T-helper 9 cell (primary cell): ENCODE results near the gene OR4K5.
"Not testable (repeated sequence)": the region's sequence is repeated elsewhere in the genome, so short reads cannot be mapped to it uniquely, and the experiment has no call there.

Source experiments
- DNase-seq: peaks from one replicate; pipeline ENCODE4 v3.0.0-alpha.2; 2020
- total RNA-seq, 2 donors: gene quantifications; one replicate each; lab custom pipeline; 2026; lab: John Stamatoyannopoulos, UW

OR4K5 gene
- total RNA-seq: 0 reads per million in 2 donors

- no peak for DNase-seq
Observed at GRCh38 chr14:19920021-19920657, at the start of gene OR4K5. OR4K5 (plus strand) TSS chr14:19920607; CDS start chr14:19920607, 0 bp downstream.

- DNase-seq: no peak
Observed at GRCh38 chr14:19873178-19873577, 47.2 kb upstream of the OR4K5 start.

- no peak for DNase-seq
Observed at GRCh38 chr14:19874842-19875241, 45.6 kb upstream of the OR4K5 start, which contains the start of gene OR4K2. OR4K2 (plus strand) TSS chr14:19875142; CDS start chr14:19876268, 1,126 bp downstream.

- DNase-seq: no peak
Observed at GRCh38 chr14:19878029-19878642, 42.3 kb upstream of the OR4K5 start.

GRCh38 chr14:19895282-19895681 lies 25.1 kb upstream of the OR4K5 start:
- DNase-seq: no peak

GRCh38 chr14:19900999-19901398 lies 19.4 kb upstream of the OR4K5 start:
- no peak for DNase-seq

GRCh38 chr14:19902409-19902808 lies 18.0 kb upstream of the OR4K5 start:
- no peak for DNase-seq

- no peak for DNase-seq
Observed at GRCh38 chr14:19906665-19907064, 13.7 kb upstream of the OR4K5 start.

- no peak for DNase-seq
Observed at GRCh38 chr14:19911114-19911513, 9.3 kb upstream of the OR4K5 start.

- no peak for DNase-seq
Observed at GRCh38 chr14:19917243-19917642, 3.2 kb upstream of the OR4K5 start.

GRCh38 chr14:19917955-19918518 lies 2.4 kb upstream of the OR4K5 start:
- no peak for DNase-seq

- no peak for DNase-seq
Observed at GRCh38 chr14:19918553-19919264, 1.7 kb upstream of the OR4K5 start.

GRCh38 chr14:19930617-19931016 lies 10.2 kb downstream of the OR4K5 start, which contains the start of gene OR4K1:
OR4K1 (plus strand) TSS chr14:19930917; CDS start chr14:19935667, 4,750 bp downstream.
- no peak for DNase-seq

GRCh38 chr14:19941668-19942067 lies 21.3 kb downstream of the OR4K5 start:
- no peak for DNase-seq

GRCh38 chr14:19947413-19948090 lies 27.1 kb downstream of the OR4K5 start:
- DNase-seq: no peak

- DNase-seq: no peak
Observed at GRCh38 chr14:19949218-19949617, 28.8 kb downstream of the OR4K5 start.

GRCh38 chr14:19969735-19970134 lies 49.3 kb downstream of the OR4K5 start:
- DNase-seq: not testable (repeated sequence)
